Mesothelial cell of epicardium (in vitro differentiated cells): ENCODE results near the gene GUCY2C. TPM values are rescaled to one million over a fixed set of nuclear protein-coding genes. Genes with fewer than 3 reads are reported as not detected.
"Not testable (repeated sequence)": the region's sequence is repeated elsewhere in the genome, so short reads cannot be mapped to it uniquely, and the experiment has no call there.

Experiments used
- DNase-seq, 2 experiments: peaks; one replicate each; pipeline ENCODE4 v3.0.0; 2021; ENCODE audit warnings: low spot score in 2 of 2; ENCODE audit not compliant: unreplicated experiment in 2 of 2
- H3K27ac Mint-ChIP-seq: 2 replicates; pipeline ENCODE4 v1.8.0; 2021; ENCODE audit warnings: mixed read lengths
- H3K27me3 Mint-ChIP-seq: 2 replicates; pipeline ENCODE4 v1.8.0; 2021; ENCODE audit warnings: low read depth, mixed read lengths
- H3K36me3 Mint-ChIP-seq: 2 replicates; pipeline ENCODE4 v1.8.0; 2021; ENCODE audit warnings: mixed read lengths
- H3K4me1 Mint-ChIP-seq: 2 replicates; pipeline ENCODE4 v1.8.0; 2021; ENCODE audit warnings: mixed read lengths
- H3K4me3 Mint-ChIP-seq: 2 replicates; pipeline ENCODE4 v1.8.0; 2021; ENCODE audit warnings: mild to moderate bottlenecking, moderate library complexity, mixed read lengths
- H3K9me3 Mint-ChIP-seq: 2 replicates; pipeline ENCODE4 v1.8.0; 2021; ENCODE audit warnings: mixed read lengths
- CTCF ChIP-seq: fragments of 200-600 bp; sonication (generic); IDR thresholded peaks from one replicate; pipeline ENCODE4 v1.5.0; 2021; ENCODE audit warnings: antibody characterized with exemption; ENCODE audit not compliant: unreplicated experiment
- total RNA-seq: library from RNA; stranded (reverse); gene quantifications from 3 replicates; pipeline ENCODE4 v1.2.1, GENCODE V29; 2021

The GUCY2C gene
- total RNA-seq, 1 donor from 2014 or later, result 0.09 TPM

GRCh38 chr12:14694970-14695369 lies 1.4 kb downstream of the GUCY2C start:
- H3K4me3 Mint-ChIP-seq, result no peak overlapping the region
- H3K27ac Mint-ChIP-seq, result no peak overlapping the region
- peaks cover 5% of the 10 kb centered on the region for H3K9me3 Mint-ChIP-seq
- no peaks in the 10 kb centered on the region for H3K27me3 Mint-ChIP-seq
- no peaks in the 10 kb centered on the region for H3K4me1 Mint-ChIP-seq
- H3K36me3 Mint-ChIP-seq, result no peaks in the 10 kb centered on the region
- no peak for TF ChIP-seq CTCF
- DNase-seq, result no peak

DNA sequence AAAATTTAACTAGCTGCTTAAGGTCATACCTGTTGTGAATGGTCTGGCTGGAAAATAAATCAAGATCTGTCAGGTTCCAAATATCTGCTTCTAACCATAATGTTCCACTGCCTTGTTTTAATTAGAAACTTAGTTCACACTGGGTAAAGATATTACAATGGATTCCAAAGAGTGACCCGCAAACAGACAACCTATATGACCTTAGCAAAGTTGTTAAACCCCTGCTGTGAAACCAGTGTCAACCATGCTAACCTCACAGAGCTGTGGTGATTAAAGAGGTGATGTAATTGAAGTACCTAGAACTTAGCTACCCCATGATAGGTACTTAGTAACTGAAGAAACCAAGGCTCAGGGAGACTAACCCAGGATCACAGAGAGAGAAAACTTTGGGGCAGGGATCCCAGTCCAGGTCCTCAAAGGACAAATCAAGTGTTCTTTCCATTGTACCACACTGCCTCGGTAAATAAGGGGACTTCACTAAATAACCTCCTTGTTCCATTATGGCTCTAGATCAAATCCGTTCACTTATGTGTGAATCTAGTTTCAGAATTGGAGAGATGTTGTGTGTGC lies 2.2 kb downstream of the GUCY2C start:
- H3K27ac Mint-ChIP-seq, result no peak overlapping the region
- no peaks in the 10 kb centered on the region for H3K36me3 Mint-ChIP-seq
- H3K27me3 Mint-ChIP-seq, result no peaks in the 10 kb centered on the region
- TF ChIP-seq CTCF, result no peak
- no peaks in the 10 kb centered on the region for H3K4me1 Mint-ChIP-seq
- H3K4me3 Mint-ChIP-seq, result no peak overlapping the region
- H3K9me3 Mint-ChIP-seq, result peaks cover 5% of the 10 kb centered on the region
- DNase-seq, result no peak

GRCh38 chr12:14693116-14693515 lies 3.3 kb downstream of the GUCY2C start:
- no peak for TF ChIP-seq CTCF
- no peak for DNase-seq
- H3K27me3 Mint-ChIP-seq, result no peaks in the 10 kb centered on the region
- H3K4me1 Mint-ChIP-seq, result no peaks in the 10 kb centered on the region
- H3K9me3 Mint-ChIP-seq, result peaks cover 5% of the 10 kb centered on the region
- no peak overlapping the region for H3K27ac Mint-ChIP-seq
- H3K36me3 Mint-ChIP-seq, result no peaks in the 10 kb centered on the region
- H3K4me3 Mint-ChIP-seq, result no peak overlapping the region

DNA sequence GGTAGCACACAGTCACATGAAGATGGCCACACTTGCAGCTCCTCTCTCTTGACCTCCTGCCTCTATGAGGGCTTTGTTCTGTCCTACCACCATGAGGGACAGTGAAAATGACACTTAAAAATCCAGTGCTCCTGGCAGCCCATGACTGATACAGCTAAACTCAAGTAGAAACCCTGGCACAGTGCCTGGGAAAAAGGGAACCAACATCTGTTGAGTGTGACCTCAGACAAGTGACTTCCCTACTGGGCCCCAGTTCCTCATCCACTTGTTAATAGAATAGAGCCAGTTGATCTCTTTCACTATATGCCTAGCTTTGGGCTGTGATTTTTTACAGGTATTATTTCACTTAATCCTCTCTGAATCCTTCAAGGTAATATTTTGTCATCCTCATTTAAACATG lies 4.8 kb downstream of the GUCY2C start:
- Mint-ChIP-seq H3K9me3 (no peaks in the 10 kb centered on the region), H3K27me3 (no peaks in the 10 kb centered on the region), H3K27ac (no peak overlapping the region), H3K36me3 (no peaks in the 10 kb centered on the region), H3K4me1 (no peaks in the 10 kb centered on the region), H3K4me3 (no peak overlapping the region)
- no peak for DNase-seq
- no peak for TF ChIP-seq CTCF

- TF ChIP-seq CTCF, result no peak
- Mint-ChIP-seq H3K27me3 (no peaks in the 10 kb centered on the region), H3K9me3 (no peaks in the 10 kb centered on the region), H3K4me3 (no peak overlapping the region), H3K4me1 (no peaks in the 10 kb centered on the region), H3K36me3 (no peaks in the 10 kb centered on the region), H3K27ac (no peak overlapping the region)
- DNase-seq, result no peak
These were observed 6.4 kb downstream of the GUCY2C start for GRCh38 chr12:14689996-14690395.

DNA sequence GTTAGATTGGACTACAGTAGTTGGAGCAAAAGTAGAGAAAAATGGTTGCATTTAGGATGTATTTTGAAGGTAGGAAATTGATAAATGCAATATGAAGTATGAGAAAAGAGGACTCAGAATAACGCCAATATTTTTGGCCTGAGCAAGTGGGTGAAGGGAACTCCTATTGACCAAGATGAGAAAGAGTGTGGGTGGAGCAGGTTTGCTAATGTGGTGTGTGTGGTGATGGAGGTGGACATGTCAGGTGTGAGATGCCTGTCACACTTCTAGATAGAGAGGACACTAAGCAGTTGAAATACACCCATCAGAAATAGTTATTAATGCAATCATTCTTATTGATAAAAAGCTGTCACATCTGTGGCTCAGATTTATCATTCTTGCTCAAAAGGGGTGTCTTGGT lies 7.3 kb downstream of the GUCY2C start:
- H3K4me1 Mint-ChIP-seq, result no peaks in the 10 kb centered on the region
- H3K4me3 Mint-ChIP-seq, result no peak overlapping the region
- H3K9me3 Mint-ChIP-seq, result no peaks in the 10 kb centered on the region
- H3K36me3 Mint-ChIP-seq, result no peaks in the 10 kb centered on the region
- H3K27me3 Mint-ChIP-seq, result no peaks in the 10 kb centered on the region
- no peak for DNase-seq
- no peak for TF ChIP-seq CTCF
- no peak overlapping the region for H3K27ac Mint-ChIP-seq

- H3K36me3 Mint-ChIP-seq, H3K4me1 Mint-ChIP-seq, H3K27ac Mint-ChIP-seq, H3K9me3 Mint-ChIP-seq, DNase-seq, H3K4me3 Mint-ChIP-seq, H3K27me3 Mint-ChIP-seq: not testable (repeated sequence)
These were observed 14.2 kb downstream of the GUCY2C start for GRCh38 chr12:14682231-14682630.
